Measurements from ENCODE around the gene TMEM79. TPM values are rescaled to one million over a fixed set of nuclear protein-coding genes. Genes with fewer than 3 reads are reported as not detected.
A peak's percentile ranks its signal among the peaks of the same experiment; 100 is the strongest.

The TMEM79 gene
- total RNA-seq, 2 experiments from 2014 or later = 8.0 to 8.2 TPM

- peak; percentile 74 for ATAC-seq
- no peaks in the 10 kb centered on the region for H3K27me3 Mint-ChIP-seq
- peak overlapping the region; percentile 99 for H3K4me3 Mint-ChIP-seq
- no peaks in the 10 kb centered on the region for H3K9me3 Mint-ChIP-seq
- H3K4me1 Mint-ChIP-seq (ENCODE audit: low read depth) = peaks cover 32% of the 10 kb centered on the region
- DNase-seq = peak; percentile 83
- ChIA-PET CTCF (interaction anchor here (1.3 to 6.1 kb wide), 9 partner anchors 9 to 150 kb away, joined by 3 to 37 read pairs (median 8); partner anchors contain the start of gene CCT3), POLR2A (interaction anchor here (0.6 to 5.1 kb wide), 21 partner anchors 9 to 221 kb away, joined by 3 to 50 read pairs (median 5); partner anchors contain the start of genes CCT3, GLMP and TSACC)
- TF ChIP-seq, protein P1, sequence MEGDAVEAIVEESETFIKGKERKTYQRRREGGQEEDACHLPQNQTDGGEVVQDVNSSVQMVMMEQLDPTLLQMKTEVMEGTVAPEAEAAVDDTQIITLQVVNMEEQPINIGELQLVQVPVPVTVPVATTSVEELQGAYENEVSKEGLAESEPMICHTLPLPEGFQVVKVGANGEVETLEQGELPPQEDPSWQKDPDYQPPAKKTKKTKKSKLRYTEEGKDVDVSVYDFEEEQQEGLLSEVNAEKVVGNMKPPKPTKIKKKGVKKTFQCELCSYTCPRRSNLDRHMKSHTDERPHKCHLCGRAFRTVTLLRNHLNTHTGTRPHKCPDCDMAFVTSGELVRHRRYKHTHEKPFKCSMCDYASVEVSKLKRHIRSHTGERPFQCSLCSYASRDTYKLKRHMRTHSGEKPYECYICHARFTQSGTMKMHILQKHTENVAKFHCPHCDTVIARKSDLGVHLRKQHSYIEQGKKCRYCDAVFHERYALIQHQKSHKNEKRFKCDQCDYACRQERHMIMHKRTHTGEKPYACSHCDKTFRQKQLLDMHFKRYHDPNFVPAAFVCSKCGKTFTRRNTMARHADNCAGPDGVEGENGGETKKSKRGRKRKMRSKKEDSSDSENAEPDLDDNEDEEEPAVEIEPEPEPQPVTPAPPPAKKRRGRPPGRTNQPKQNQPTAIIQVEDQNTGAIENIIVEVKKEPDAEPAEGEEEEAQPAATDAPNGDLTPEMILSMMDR (IDR thresholded peaks at IDR 0.05) = no peak
- intact Hi-C loops (cut with micrococcal nuclease) = loop anchor here (2.0 kb wide), 1 partner anchor 56 kb away; no protein-coding TSS in a partner anchor
- H3K27ac Mint-ChIP-seq = peak overlapping the region; percentile 94
- H3K36me3 Mint-ChIP-seq (ENCODE audit: low read depth) = peaks cover 44% of the 10 kb centered on the region
Measured at GRCh38 chr1:156281281-156281680, 2.8 kb upstream of the TMEM79 start.

- Mint-ChIP-seq H3K4me3 (peak overlapping the region; percentile 99), H3K27me3 (no peaks in the 10 kb centered on the region), H3K4me1 (ENCODE audit: low read depth) (peaks cover 32% of the 10 kb centered on the region), H3K27ac (peak overlapping the region; percentile 94), H3K36me3 (ENCODE audit: low read depth) (peaks cover 38% of the 10 kb centered on the region), H3K9me3 (no peaks in the 10 kb centered on the region)
- intact Hi-C loops (cut with micrococcal nuclease) = loop anchor here (2.0 kb wide), 1 partner anchor 55 kb away; no protein-coding TSS in a partner anchor
- DNase-seq (peak; percentile 50), ATAC-seq (peak; percentile 5)
- ChIA-PET POLR2A (interaction anchor here (0.6 to 5.1 kb wide), 43 partner anchors 10 to 336 kb away, joined by 3 to 50 read pairs (median 4); partner anchors contain the start of genes ARHGEF2, CCT3, GLMP and PMF1), CTCF (interaction anchor here (0.9 to 6.1 kb wide), 14 partner anchors 9 to 292 kb away, joined by 3 to 37 read pairs (median 6); partner anchors contain the start of gene CCT3)
- TF ChIP-seq, protein P1 (IDR thresholded peaks at IDR 0.05) = no peak
Measured at GRCh38 chr1:156281693-156282478, 2.2 kb upstream of the TMEM79 start.

DNA sequence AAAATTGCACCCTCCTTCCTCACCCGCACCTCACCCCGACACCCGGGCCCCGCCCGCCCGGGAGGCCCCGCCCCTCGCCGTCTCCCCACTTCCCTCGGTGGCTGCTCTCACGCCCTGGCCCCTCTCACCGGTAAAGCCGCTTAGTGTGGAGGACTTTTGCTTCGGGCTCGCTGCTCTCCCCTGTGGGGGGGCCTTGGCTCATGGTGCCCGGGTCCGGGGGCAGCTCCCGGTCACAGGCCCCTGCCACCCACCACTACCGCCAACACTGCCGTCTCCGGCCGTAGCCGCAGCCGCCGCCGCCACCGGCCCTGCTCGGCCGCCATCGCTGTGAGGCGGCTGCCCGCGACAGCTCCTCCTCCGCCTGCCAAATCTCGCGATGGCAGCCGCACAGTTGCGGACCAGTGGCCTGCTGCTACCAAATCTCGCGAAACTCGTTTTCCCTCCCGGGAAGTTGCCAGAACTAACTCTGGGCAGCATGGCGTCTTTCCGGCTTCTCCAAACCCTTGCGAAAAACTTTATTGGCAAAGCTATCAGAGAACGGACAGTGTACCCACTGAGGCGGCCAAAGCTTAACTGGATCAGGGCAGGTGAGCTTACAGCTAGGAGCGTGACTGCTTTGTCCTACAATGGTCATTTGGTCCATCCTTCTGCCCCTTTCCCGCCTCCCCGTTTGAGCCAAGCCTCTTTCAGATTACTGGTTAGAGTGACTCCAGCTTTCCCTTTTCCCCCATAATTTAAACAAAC lies 1.5 kb upstream of the TMEM79 start, which contains the start of gene SMG5:
Gene SMG5, minus strand, starts transcription at position 347 of the 744 bp plus-strand sequence. Its CDS starts 145 bp downstream, at position 202.
- H3K4me3 Mint-ChIP-seq = peak within 1 kb of the TSS; percentile 99
- H3K27ac Mint-ChIP-seq = peak within 1 kb of the TSS; percentile 94
- TF ChIP-seq, protein P1 (IDR thresholded peaks at IDR 0.05) = no peak
- peaks cover 32% of the 10 kb centered on the region for H3K4me1 Mint-ChIP-seq (ENCODE audit: low read depth)
- H3K9me3 Mint-ChIP-seq = no peaks in the 10 kb centered on the region
- intact Hi-C loops (cut with micrococcal nuclease) = no loop called here
- H3K36me3 Mint-ChIP-seq (ENCODE audit: low read depth) = peaks cover 31% of the 10 kb centered on the region
- DNase-seq (peak; percentile 97), ATAC-seq (peak; percentile 91)
- POLR2A ChIA-PET = interaction anchor here (0.6 to 5.1 kb wide), 43 partner anchors 10 to 337 kb away, joined by 3 to 50 read pairs (median 3); partner anchors contain the start of genes ARHGEF2, CCT3, PMF1 and TSACC
- no peaks in the 10 kb centered on the region for H3K27me3 Mint-ChIP-seq
- CTCF ChIA-PET = interaction anchor here (0.8 to 6.1 kb wide), 18 partner anchors 10 to 293 kb away, joined by 3 to 37 read pairs (median 5); partner anchors contain the start of genes CCT3, GLMP and PAQR6

GRCh38 chr1:156283521-156283920 lies 604 bp upstream of the TMEM79 start:
- Mint-ChIP-seq H3K27me3 (no peaks in the 10 kb centered on the region), H3K27ac (peak overlapping the region; percentile 94), H3K4me3 (peak overlapping the region; percentile 99), H3K36me3 (ENCODE audit: low read depth) (peaks cover 22% of the 10 kb centered on the region), H3K4me1 (ENCODE audit: low read depth) (peaks cover 32% of the 10 kb centered on the region), H3K9me3 (no peaks in the 10 kb centered on the region)
- ChIA-PET CTCF (interaction anchor here (0.8 to 6.1 kb wide), 15 partner anchors 11 to 193 kb away, joined by 3 to 37 read pairs (median 5); partner anchors contain the start of genes CCT3, GLMP and PAQR6), POLR2A (interaction anchor here (0.7 to 5.1 kb wide), 20 partner anchors 9 to 469 kb away, joined by 3 to 50 read pairs (median 5); partner anchors contain the start of genes ARHGEF2, CCT3, PMF1 and TSACC)
- intact Hi-C loops (cut with micrococcal nuclease) = no loop called here
- ATAC-seq = no peak
- DNase-seq = no peak
- TF ChIP-seq, protein P1 (IDR thresholded peaks at IDR 0.05) = no peak

Data from activated CD8-positive, alpha-beta T cell treated with anti-CD3 and anti-CD28 coated beads for 36 hours (primary cell).